Breast epithelium (tissue), 4 donors: Measurements from ENCODE around the gene HJV. TPM values are rescaled to one million over a fixed set of nuclear protein-coding genes. Genes with fewer than 3 reads are reported as not detected.
"Not testable (repeated sequence)": the region's sequence is repeated elsewhere in the genome, so short reads cannot be mapped to it uniquely, and the experiment has no call there.

Experiments used
- DNase-seq, 2 donors: peaks; one replicate each; pipeline ENCODE4 v3.0.0-alpha.2; 2019; ENCODE audit warnings: low spot score in 2 of 2
- H3K27ac ChIP-seq, 2 donors: fragments of 200-600 bp; sonication (generic) in 1 of 2; one replicate each; pipeline ENCODE4 v1.5.1; 2016 to 2019; ENCODE audit warnings: mild to moderate bottlenecking in 1 of 2
- H3K27me3 ChIP-seq, 2 donors: fragments of 200-600 bp; sonication (generic) in 1 of 2; one replicate each; pipeline versions ENCODE4 v1.5.1 to v1.6.0; 2017 to 2019; ENCODE audit warnings: control low read depth in 1 of 2, mild to moderate bottlenecking in 1 of 2
- H3K36me3 ChIP-seq: fragments of 200-600 bp; one replicate; pipeline ENCODE4 v1.5.1; 2019
- H3K4me1 ChIP-seq, 2 donors: fragments of 200-600 bp; sonication (generic); one replicate each; pipeline ENCODE4 v1.5.1; 2016 to 2019; ENCODE audit warnings: control low read depth in 1 of 2
- H3K4me3 ChIP-seq, 3 donors: fragments of 200-600 bp; sonication (generic); 1 replicate in 2 of 3; 2 replicates in 1 of 3; pipeline ENCODE4 v1.5.1; 2016 to 2019; ENCODE audit warnings: mild to moderate bottlenecking in 3 of 3, moderate library complexity in 2 of 3
- H3K9me3 ChIP-seq, 2 donors: fragments of 200-600 bp; sonication (generic) in 1 of 2; one replicate each; pipeline ENCODE4 v1.5.1; 2016 to 2019; ENCODE audit warnings: control low read depth in 1 of 2
- CTCF ChIP-seq, 3 donors: fragments of 450-650 bp; IDR thresholded peaks; one replicate each; pipeline ENCODE4 v1.5.1; 2016 to 2017; ENCODE audit warnings: antibody characterized with exemption in 3 of 3, mild to moderate bottlenecking in 3 of 3, moderate library complexity in 3 of 3
- POLR2A ChIP-seq: fragments of 450-650 bp; IDR thresholded peaks from one replicate; pipeline ENCODE4 v1.6.1; 2016; ENCODE audit warnings: antibody characterized with exemption, mild to moderate bottlenecking, moderate library complexity
- POLR2AphosphoS5 ChIP-seq, 3 donors: sonication (generic); formaldehyde crosslinking; IDR thresholded peaks; one replicate each; pipeline ENCODE4 v1.6.1; 2017; ENCODE audit warnings: antibody characterized with exemption in 3 of 3
- intact Hi-C: fragments of 100-400 bp; cut with DNase I; formaldehyde crosslinking; loops from one replicate; pipeline ENCODE4 v1.15.1; 2023; ENCODE audit warnings: low total_unique reads
- total RNA-seq, 3 donors: library from RNA; depleted of rRNA; stranded (reverse); fragments of >200 nt; gene quantifications; one replicate each; pipeline ENCODE4 v1.1.0, GENCODE V29; 2016

The HJV gene
- total RNA-seq, 3 donors from 2014 or later: not detected

- Histone ChIP-seq H3K27me3 (no peaks in the 10 kb centered on the region), H3K4me1 (no peaks in the 10 kb centered on the region), H3K27ac (no peak overlapping the region), H3K36me3 (no peaks in the 10 kb centered on the region), H3K4me3 (no peak overlapping the region), H3K9me3 (no peaks in the 10 kb centered on the region)
- intact Hi-C loops: no loop called here
- TF ChIP-seq POLR2AphosphoS5 (IDR thresholded peaks at IDR 0.05) (no peak), CTCF (IDR thresholded peaks at IDR 0.05) (peak; percentile 24 to 43 (median 28))
- DNase-seq: no peak
Measured at GRCh38 chr1:146032631-146033219, 11.2 kb upstream of the HJV start.

- DNase-seq: no peak
- Histone ChIP-seq H3K4me3 (no peak overlapping the region), H3K9me3 (no peaks in the 10 kb centered on the region), H3K4me1 (no peaks in the 10 kb centered on the region), H3K27me3 (no peaks in the 10 kb centered on the region), H3K27ac (no peak overlapping the region), H3K36me3 (no peaks in the 10 kb centered on the region)
- TF ChIP-seq POLR2A (no peak), CTCF (IDR thresholded peaks at IDR 0.05) (no peak), POLR2AphosphoS5 (IDR thresholded peaks at IDR 0.05) (no peak)
- intact Hi-C loops: no loop called here
Measured at GRCh38 chr1:146031476-146031875, 9.9 kb upstream of the HJV start.

- intact Hi-C loops: no loop called here
- no peak for DNase-seq
- no peak for TF ChIP-seq CTCF (IDR thresholded peaks at IDR 0.05)
- TF ChIP-seq POLR2A: no peak
- no peak for TF ChIP-seq POLR2AphosphoS5 (IDR thresholded peaks at IDR 0.05)
- Histone ChIP-seq H3K4me3 (no peak overlapping the region), H3K27me3 (no peaks in the 10 kb centered on the region), H3K9me3 (no peaks in the 10 kb centered on the region), H3K36me3 (no peaks in the 10 kb centered on the region), H3K27ac (no peak overlapping the region), H3K4me1 (no peaks in the 10 kb centered on the region)
Measured at GRCh38 chr1:146029117-146029516, 7.6 kb upstream of the HJV start.

- H3K4me3 ChIP-seq, H3K27me3 ChIP-seq, H3K9me3 ChIP-seq, H3K4me1 ChIP-seq, H3K27ac ChIP-seq, intact Hi-C loops, DNase-seq, H3K36me3 ChIP-seq: not testable (repeated sequence)
Measured at GRCh38 chr1:146026650-146027049, 5.1 kb upstream of the HJV start.

- H3K36me3 ChIP-seq, H3K27ac ChIP-seq, H3K4me3 ChIP-seq, H3K27me3 ChIP-seq, DNase-seq, intact Hi-C loops, H3K4me1 ChIP-seq, H3K9me3 ChIP-seq: not testable (repeated sequence)
Measured at GRCh38 chr1:146025787-146026495, 4.4 kb upstream of the HJV start.

GRCh38 chr1:146022403-146023127 lies 1.0 kb upstream of the HJV start:
- no peaks in the 10 kb centered on the region for H3K9me3 ChIP-seq
- no peak for DNase-seq
- peaks cover 0 to 4% of the 10 kb centered on the region in 2 donors for H3K4me1 ChIP-seq
- H3K36me3 ChIP-seq: no peaks in the 10 kb centered on the region
- H3K27me3 ChIP-seq: peaks cover 0 to 21% of the 10 kb centered on the region in 2 donors
- intact Hi-C loops: no loop called here
- H3K4me3 ChIP-seq: no peak overlapping the region
- H3K27ac ChIP-seq: no peak overlapping the region
- TF ChIP-seq CTCF (IDR thresholded peaks at IDR 0.05): no peak
- no peak for TF ChIP-seq POLR2AphosphoS5 (IDR thresholded peaks at IDR 0.05)
